HG03575 (cell line): ENCODE data around the gene STAM2.

Source experiments
- ATAC-seq: cut with Tn5 transposase; IDR thresholded peaks from one replicate; pipeline ENCODE4 v1.9.1; 2021; ENCODE audit not compliant: unreplicated experiment, insufficient number of reproducible peaks, low FRiP score; ENCODE audit errors: extremely low read depth

Gene STAM2

GRCh38 chr2:152086231-152086630, 89.3 kb downstream of the STAM2 start:
- no peak for ATAC-seq

- no peak for ATAC-seq
These were observed 91.5 kb downstream of the STAM2 start for GRCh38 chr2:152084076-152084475.

- ATAC-seq, result no peak
These were observed 92.2 kb downstream of the STAM2 start for GRCh38 chr2:152083202-152083875.

- peak; percentile 71 for ATAC-seq
These were observed 96.9 kb downstream of the STAM2 start for GRCh38 chr2:152078662-152079061.

GRCh38 chr2:152078023-152078422, 97.5 kb downstream of the STAM2 start:
- no peak for ATAC-seq

- ATAC-seq, result no peak
These were observed 100.0 kb downstream of the STAM2 start for GRCh38 chr2:152075461-152076050.

GRCh38 chr2:152072011-152072410, 103.6 kb downstream of the STAM2 start:
- ATAC-seq, result no peak

GRCh38 chr2:152071518-152071917, 104.0 kb downstream of the STAM2 start:
- ATAC-seq, result no peak

GRCh38 chr2:152071092-152071491, 104.5 kb downstream of the STAM2 start:
- ATAC-seq, result no peak

GRCh38 chr2:152068226-152068625, 107.3 kb downstream of the STAM2 start:
- ATAC-seq, result no peak

GRCh38 chr2:152067823-152068222, 107.7 kb downstream of the STAM2 start:
- ATAC-seq, result no peak
